Measurements from ENCODE around the gene PNLIPRP2.

The PNLIPRP2 gene

GRCh38 chr10:116657863-116658551 lies 37.3 kb downstream of the PNLIPRP2 start:
- DNase-seq: no peak

- no peak for DNase-seq
These were observed 38.4 kb downstream of the PNLIPRP2 start for GRCh38 chr10:116659049-116659670.

GRCh38 chr10:116660860-116661259 lies 40.1 kb downstream of the PNLIPRP2 start:
- DNase-seq: no peak

GRCh38 chr10:116663342-116663741 lies 42.6 kb downstream of the PNLIPRP2 start:
- no peak for DNase-seq

- no peak for DNase-seq
These were observed 43.9 kb downstream of the PNLIPRP2 start for GRCh38 chr10:116664631-116665030.

- no peak for DNase-seq
These were observed 44.9 kb downstream of the PNLIPRP2 start for GRCh38 chr10:116665541-116666125.

- no peak for DNase-seq
These were observed 46.7 kb downstream of the PNLIPRP2 start for GRCh38 chr10:116667484-116667883.

- no peak for DNase-seq
These were observed 47.3 kb downstream of the PNLIPRP2 start for GRCh38 chr10:116668018-116668417.

GRCh38 chr10:116668446-116668845 lies 47.7 kb downstream of the PNLIPRP2 start:
- no peak for DNase-seq

- no peak for DNase-seq
These were observed 48.3 kb downstream of the PNLIPRP2 start for GRCh38 chr10:116669080-116669479.

- no peak for DNase-seq
These were observed 49.3 kb downstream of the PNLIPRP2 start for GRCh38 chr10:116669832-116670644.

GRCh38 chr10:116670706-116671105 lies 50.0 kb downstream of the PNLIPRP2 start:
- DNase-seq: no peak

GRCh38 chr10:116671274-116671926 lies 50.6 kb downstream of the PNLIPRP2 start:
- DNase-seq: no peak

GRCh38 chr10:116672891-116673290 lies 52.1 kb downstream of the PNLIPRP2 start:
- DNase-seq: no peak

GRCh38 chr10:116673866-116674265 lies 53.1 kb downstream of the PNLIPRP2 start:
- no peak for DNase-seq

- DNase-seq: no peak
These were observed 54.2 kb downstream of the PNLIPRP2 start for GRCh38 chr10:116674901-116675423.

GRCh38 chr10:116676118-116676517 lies 55.4 kb downstream of the PNLIPRP2 start:
- no peak for DNase-seq

- DNase-seq: no peak
These were observed 55.9 kb downstream of the PNLIPRP2 start for GRCh38 chr10:116676633-116677032.

- DNase-seq: no peak
These were observed 58.6 kb downstream of the PNLIPRP2 start for GRCh38 chr10:116679351-116679750.

- no peak for DNase-seq
These were observed 62.4 kb downstream of the PNLIPRP2 start for GRCh38 chr10:116683166-116683565.

GRCh38 chr10:116683821-116684220 lies 63.1 kb downstream of the PNLIPRP2 start:
- no peak for DNase-seq

GRCh38 chr10:116684781-116685180 lies 64.0 kb downstream of the PNLIPRP2 start:
- DNase-seq: no peak

- no peak for DNase-seq
These were observed 65.1 kb downstream of the PNLIPRP2 start for GRCh38 chr10:116685807-116686206.

Measured in cerebellar nuclear complex (tissue), 1 donor.